Progenitor cell of endocrine pancreas (in vitro differentiated cells): Measurements from ENCODE around the gene VKORC1. TPM values are rescaled to one million over a fixed set of nuclear protein-coding genes. Genes with fewer than 3 reads are reported as not detected.
"Not testable (repeated sequence)": the region's sequence is repeated elsewhere in the genome, so short reads cannot be mapped to it uniquely, and the experiment has no call there.

Experiments
- DNase-seq: peaks from one replicate; pipeline ENCODE4 v3.0.0; 2021; ENCODE audit warnings: low spot score; ENCODE audit not compliant: unreplicated experiment
- H3K27ac Mint-ChIP-seq: 2 replicates; pipeline ENCODE4 v1.8.0; 2021; ENCODE audit warnings: mild to moderate bottlenecking, moderate library complexity, mixed read lengths
- H3K27me3 Mint-ChIP-seq: 2 replicates; pipeline ENCODE4 v1.8.0; 2021; ENCODE audit warnings: mixed read lengths
- H3K36me3 Mint-ChIP-seq: 2 replicates; pipeline ENCODE4 v1.8.0; 2022; ENCODE audit warnings: mixed read lengths; ENCODE audit not compliant: insufficient read depth
- H3K4me1 Mint-ChIP-seq: 2 replicates; pipeline ENCODE4 v1.8.0; 2021; ENCODE audit warnings: low read depth, mixed read lengths
- H3K4me3 Mint-ChIP-seq: 2 replicates; pipeline ENCODE4 v1.8.0; 2021; ENCODE audit warnings: low read depth, mild to moderate bottlenecking, moderate library complexity, mixed read lengths
- H3K9me3 Mint-ChIP-seq: 2 replicates; pipeline ENCODE4 v1.8.0; 2021; ENCODE audit warnings: low read depth, mixed read lengths
- CTCF ChIP-seq: fragments of 200-600 bp; sonication (generic); IDR thresholded peaks from one replicate; pipeline ENCODE4 v1.5.0; 2021; ENCODE audit warnings: antibody characterized with exemption, mild to moderate bottlenecking; ENCODE audit not compliant: unreplicated experiment
- total RNA-seq: library from RNA; stranded (reverse); gene quantifications from 2 replicates; pipeline ENCODE4 v1.2.1, GENCODE V29; 2021

Gene VKORC1
- total RNA-seq, 1 donor from 2014 or later, result 51.0 TPM

GRCh38 chr16:31141489-31142108 lies 47.0 kb upstream of the VKORC1 start:
- Mint-ChIP-seq H3K27ac (peak overlapping the region; percentile 91), H3K9me3 (no peaks in the 10 kb centered on the region), H3K27me3 (peaks cover 18% of the 10 kb centered on the region), H3K4me1 (peaks cover 17% of the 10 kb centered on the region), H3K4me3 (peak overlapping the region; percentile 69), H3K36me3 (no peaks in the 10 kb centered on the region)
- no peak for TF ChIP-seq CTCF
- no peak for DNase-seq

GRCh38 chr16:31141071-31141469 lies 46.5 kb upstream of the VKORC1 start:
- peaks cover 20% of the 10 kb centered on the region for H3K4me1 Mint-ChIP-seq
- H3K27ac Mint-ChIP-seq, H3K4me3 Mint-ChIP-seq: not testable (repeated sequence)

GRCh38 chr16:31138621-31139578 lies 44.3 kb upstream of the VKORC1 start:
- no peak for TF ChIP-seq CTCF
- DNase-seq, result no peak
- H3K27me3 Mint-ChIP-seq, result peaks cover 5% of the 10 kb centered on the region
- peak overlapping the region; percentile 87 for H3K27ac Mint-ChIP-seq
- no peak overlapping the region for H3K4me3 Mint-ChIP-seq
- peaks cover 31% of the 10 kb centered on the region for H3K4me1 Mint-ChIP-seq
- peaks cover under 1% of the 10 kb centered on the region for H3K36me3 Mint-ChIP-seq
- no peaks in the 10 kb centered on the region for H3K9me3 Mint-ChIP-seq

More at GRCh38 chr16:31141071-31141469, 46.5 kb upstream of the VKORC1 start:
- not testable (repeated sequence) for H3K36me3 Mint-ChIP-seq, DNase-seq, H3K9me3 Mint-ChIP-seq
- H3K27me3 Mint-ChIP-seq, result peaks cover 13% of the 10 kb centered on the region

GRCh38 chr16:31136822-31137499 lies 42.4 kb upstream of the VKORC1 start:
- peaks cover 42% of the 10 kb centered on the region for H3K4me1 Mint-ChIP-seq
- H3K36me3 Mint-ChIP-seq, H3K27ac Mint-ChIP-seq, DNase-seq, H3K9me3 Mint-ChIP-seq, H3K27me3 Mint-ChIP-seq, H3K4me3 Mint-ChIP-seq: not testable (repeated sequence)

GRCh38 chr16:31136287-31136662 lies 41.7 kb upstream of the VKORC1 start:
- H3K4me1 Mint-ChIP-seq, result peaks cover 42% of the 10 kb centered on the region
- H3K36me3 Mint-ChIP-seq, result peaks cover 9% of the 10 kb centered on the region
- no peaks in the 10 kb centered on the region for H3K27me3 Mint-ChIP-seq
- no peak for DNase-seq
- no peaks in the 10 kb centered on the region for H3K9me3 Mint-ChIP-seq
- H3K27ac Mint-ChIP-seq, result peak overlapping the region; percentile 10
- TF ChIP-seq CTCF, result no peak
- H3K4me3 Mint-ChIP-seq, result peak overlapping the region; percentile 91
